Activated CD4-positive, alpha-beta T cell treated with anti-CD3 and anti-CD28 coated beads for 48 hours (primary cell): ENCODE results near the gene MYO1A.

Experiments used
- DNase-seq: peaks from one replicate; pipeline ENCODE4 v3.0.0-alpha.2; 2020

The MYO1A gene

GRCh38 chr12:57012600-57013465, 37.1 kb downstream of the MYO1A start:
- no peak for DNase-seq

GRCh38 chr12:57011438-57012424, 38.2 kb downstream of the MYO1A start:
- DNase-seq, result no peak

GRCh38 chr12:57010627-57011247, 39.2 kb downstream of the MYO1A start:
- DNase-seq, result no peak

GRCh38 chr12:57009949-57010626, 39.8 kb downstream of the MYO1A start:
- DNase-seq, result no peak

- no peak for DNase-seq
Measured at GRCh38 chr12:57008178-57008577, 41.8 kb downstream of the MYO1A start.

GRCh38 chr12:57006809-57007475, 43.0 kb downstream of the MYO1A start:
- DNase-seq, result peak; percentile 41

GRCh38 chr12:57005980-57006808, 43.7 kb downstream of the MYO1A start, which contains the start of gene ZBTB39:
Gene ZBTB39 (minus strand): TSS chr12:57006546. CDS start chr12:57004917, 1,629 bp downstream.
- peak; percentile 71 for DNase-seq

GRCh38 chr12:57004651-57005050, 45.3 kb downstream of the MYO1A start:
- no peak for DNase-seq

- DNase-seq, result no peak
Measured at GRCh38 chr12:57003395-57003794, 46.5 kb downstream of the MYO1A start.

- peak; percentile 85 for DNase-seq
Measured at GRCh38 chr12:57001448-57001906, 48.5 kb downstream of the MYO1A start.

GRCh38 chr12:57000393-57000792, 49.5 kb downstream of the MYO1A start:
- no peak for DNase-seq

- DNase-seq, result no peak
Measured at GRCh38 chr12:56999456-56999855, 50.5 kb downstream of the MYO1A start.

GRCh38 chr12:56998981-56999380, 50.9 kb downstream of the MYO1A start:
- DNase-seq, result peak; percentile 76

GRCh38 chr12:56998316-56998715, 51.6 kb downstream of the MYO1A start:
- DNase-seq, result no peak

GRCh38 chr12:56996793-56997545, 53.0 kb downstream of the MYO1A start:
- DNase-seq, result no peak

- no peak for DNase-seq
Measured at GRCh38 chr12:56995930-56996496, 53.9 kb downstream of the MYO1A start.

- DNase-seq, result no peak
Measured at GRCh38 chr12:56995201-56995929, 54.6 kb downstream of the MYO1A start.

GRCh38 chr12:56994231-56994746, 55.6 kb downstream of the MYO1A start:
- DNase-seq, result no peak

GRCh38 chr12:56993346-56993745, 56.6 kb downstream of the MYO1A start:
- DNase-seq, result no peak
